ENCODE measurements around the gene VMO1. TPM values are rescaled to one million over a fixed set of nuclear protein-coding genes. Genes with fewer than 3 reads are reported as not detected.

VMO1 gene
- total and polyA plus RNA-seq, 2 experiments from 2014 or later, result 0.93 TPM; not detected in 1

DNA sequence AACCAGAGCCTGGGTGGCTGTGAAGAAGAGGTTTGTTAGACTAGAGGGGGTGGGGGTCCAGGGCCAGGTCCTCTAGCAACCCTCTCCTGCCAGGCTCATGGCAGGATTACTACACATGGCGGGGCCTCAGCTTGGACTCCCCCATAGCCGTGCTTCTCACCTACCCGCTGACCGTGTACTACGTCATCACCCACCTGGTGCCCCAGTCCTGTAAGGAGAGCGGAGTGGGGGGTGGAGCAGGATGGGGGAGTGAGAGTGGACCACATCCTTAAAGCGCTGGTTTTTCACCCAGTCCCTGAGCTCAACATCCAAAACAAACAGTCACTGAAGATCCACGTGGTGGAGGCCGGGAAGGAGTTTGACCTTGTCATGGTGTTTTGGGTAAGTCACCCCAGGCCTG is 42.3 kb downstream of the VMO1 start:
- Histone ChIP-seq H3K36me3 (ENCODE audit: low read depth) (no peaks in the 10 kb centered on the region), H3K4me2 (ENCODE audit: unreplicated experiment) (no peak overlapping the region), H3K4me3 (no peak overlapping the region), H3K9me3 (ENCODE audit: low read depth) (no peaks in the 10 kb centered on the region), H4K20me1 (ENCODE audit: insufficient read depth) (no peaks in the 10 kb centered on the region), H3K9me2 (ENCODE audit: insufficient read depth) (no peaks in the 10 kb centered on the region), H3K4me1 (ENCODE audit: insufficient read depth) (no peaks in the 10 kb centered on the region), H3K27ac (no peak overlapping the region), H3F3A (ENCODE audit: insufficient read depth) (no peaks in the 10 kb centered on the region), H3K27me3 (replicated peaks; ENCODE audit: insufficient read depth) (no peaks in the 10 kb centered on the region; the same call in 1 of the 2 replicates), H3K9ac (no peak overlapping the region), H3K79me2 (ENCODE audit: insufficient read depth) (no peaks in the 10 kb centered on the region), H2AFZ (no peak overlapping the region)
- 74 to 77% methylated on average over 9 of the region's 9 CpGs for WGBS, 2 experiments (ENCODE audit: low coverage in 1 of 2, low lambda C conversion rate in 2 of 2, missing lambda C conversion rate in 2 of 2)
- no peak for TF ChIP-seq EZH2 (IDR thresholded peaks at IDR 0.05; ENCODE audit: insufficient read depth, poor library complexity, severe bottlenecking)
- TF ChIP-seq EZH2phosphoT487 (IDR thresholded peaks at IDR 0.05; ENCODE audit: insufficient read depth, low read depth), result no peak
- in situ Hi-C loops (cut with MboI), result no loop called here
- no peak for DNase-seq

DNA sequence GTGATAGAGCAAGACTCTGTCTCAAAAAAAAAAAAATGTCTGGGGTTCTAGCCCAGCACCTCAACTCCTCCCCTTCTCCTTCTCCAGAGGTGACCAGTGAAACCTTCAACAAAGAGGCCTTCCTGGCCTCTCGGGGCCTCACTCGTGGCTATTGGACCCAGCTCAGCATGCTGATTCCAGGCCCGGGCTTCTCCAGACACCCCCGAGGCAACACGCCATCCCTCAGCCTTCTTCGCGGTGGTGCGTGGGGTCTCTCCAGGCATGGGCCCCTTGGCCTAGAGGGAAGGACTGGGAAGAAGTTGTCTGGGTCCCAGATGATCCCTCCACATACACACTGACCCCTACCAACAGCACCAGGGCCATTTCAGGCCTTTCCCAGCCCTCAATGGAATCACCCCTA is 42.9 kb downstream of the VMO1 start:
- in situ Hi-C loops (cut with MboI), result no loop called here
- WGBS, 2 experiments (ENCODE audit: low coverage in 1 of 2, low lambda C conversion rate in 2 of 2, missing lambda C conversion rate in 2 of 2), result 78 to 87% methylated on average over 6 to 8 of the region's 8 CpGs
- Histone ChIP-seq H3K9ac (no peak overlapping the region), H3K79me2 (ENCODE audit: insufficient read depth) (no peaks in the 10 kb centered on the region), H3F3A (ENCODE audit: insufficient read depth) (no peaks in the 10 kb centered on the region), H4K20me1 (ENCODE audit: insufficient read depth) (no peaks in the 10 kb centered on the region), H3K27ac (no peak overlapping the region), H3K4me1 (ENCODE audit: insufficient read depth) (no peaks in the 10 kb centered on the region), H3K9me3 (ENCODE audit: low read depth) (no peaks in the 10 kb centered on the region), H3K27me3 (replicated peaks; ENCODE audit: insufficient read depth) (peaks cover 6% of the 10 kb centered on the region; the same call in 1 of the 2 replicates), H2AFZ (no peak overlapping the region), H3K9me2 (ENCODE audit: insufficient read depth) (no peaks in the 10 kb centered on the region), H3K4me2 (ENCODE audit: unreplicated experiment) (no peak overlapping the region), H3K4me3 (no peak overlapping the region), H3K36me3 (ENCODE audit: low read depth) (no peaks in the 10 kb centered on the region)
- no peak for DNase-seq
- no peak for TF ChIP-seq EZH2 (IDR thresholded peaks at IDR 0.05; ENCODE audit: insufficient read depth, poor library complexity, severe bottlenecking)
- no peak for TF ChIP-seq EZH2phosphoT487 (IDR thresholded peaks at IDR 0.05; ENCODE audit: insufficient read depth, low read depth)

DNA sequence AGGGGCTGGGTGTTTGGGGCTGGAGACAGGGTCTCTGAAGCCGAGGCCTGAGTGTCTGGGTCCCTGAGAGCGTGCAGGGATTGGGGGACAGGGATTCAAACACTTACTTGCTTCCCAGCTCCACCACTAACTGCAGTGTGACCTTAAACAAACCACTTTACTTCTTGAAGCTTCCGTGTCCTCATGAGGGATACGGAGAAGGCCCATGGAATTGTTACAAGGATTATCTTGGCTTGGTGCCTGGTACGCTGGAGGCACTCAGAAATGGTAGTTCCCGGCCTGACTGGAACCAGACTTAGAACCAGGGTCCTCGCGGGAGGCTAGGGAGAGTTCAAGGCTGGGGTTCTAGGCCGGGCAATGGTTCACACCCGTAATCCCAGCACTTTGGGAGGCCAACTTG is 43.5 kb downstream of the VMO1 start:
- Histone ChIP-seq H2AFZ (no peak overlapping the region), H3K9me3 (ENCODE audit: low read depth) (no peaks in the 10 kb centered on the region), H3K79me2 (ENCODE audit: insufficient read depth) (no peaks in the 10 kb centered on the region), H4K20me1 (ENCODE audit: insufficient read depth) (no peaks in the 10 kb centered on the region), H3K27ac (no peak overlapping the region), H3K4me2 (ENCODE audit: unreplicated experiment) (no peak overlapping the region), H3K4me3 (no peak overlapping the region), H3F3A (ENCODE audit: insufficient read depth) (no peaks in the 10 kb centered on the region), H3K36me3 (ENCODE audit: low read depth) (no peaks in the 10 kb centered on the region), H3K27me3 (replicated peaks; ENCODE audit: insufficient read depth) (peaks cover 6% of the 10 kb centered on the region; the same call in 1 of the 2 replicates), H3K9me2 (ENCODE audit: insufficient read depth) (no peaks in the 10 kb centered on the region), H3K4me1 (ENCODE audit: insufficient read depth) (no peaks in the 10 kb centered on the region), H3K9ac (no peak overlapping the region)
- WGBS, 2 experiments (ENCODE audit: low coverage in 1 of 2, low lambda C conversion rate in 2 of 2, missing lambda C conversion rate in 2 of 2), result 75 to 80% methylated on average over 9 of the region's 10 CpGs
- in situ Hi-C loops (cut with MboI), result no loop called here
- DNase-seq, result no peak
- TF ChIP-seq EZH2 (IDR thresholded peaks at IDR 0.05; ENCODE audit: insufficient read depth, poor library complexity, severe bottlenecking) (no peak), EZH2phosphoT487 (IDR thresholded peaks at IDR 0.05; ENCODE audit: insufficient read depth, low read depth) (no peak)

DNA sequence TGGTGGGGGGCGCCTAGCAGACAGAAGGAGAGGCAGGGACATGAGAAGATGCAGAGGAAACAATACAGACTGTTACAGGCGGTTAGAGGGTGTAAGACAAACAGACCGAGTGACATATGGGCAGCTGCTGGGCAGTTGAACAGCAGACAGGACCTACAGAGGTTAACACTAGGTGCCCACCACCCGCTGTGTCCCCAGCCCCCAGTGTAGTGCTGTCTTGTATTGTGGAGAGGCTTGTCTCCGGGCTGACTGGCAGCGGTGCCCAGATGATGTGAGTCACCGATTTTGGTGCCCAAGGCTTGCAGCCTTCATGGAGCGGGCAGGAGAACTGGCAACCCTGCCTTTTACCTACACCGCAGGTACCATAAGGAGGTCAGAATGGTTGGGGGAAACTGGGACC is 44.0 kb downstream of the VMO1 start:
- TF ChIP-seq EZH2phosphoT487 (IDR thresholded peaks at IDR 0.05; ENCODE audit: insufficient read depth, low read depth), result no peak
- TF ChIP-seq EZH2 (IDR thresholded peaks at IDR 0.05; ENCODE audit: insufficient read depth, poor library complexity, severe bottlenecking), result no peak
- Histone ChIP-seq H3K9me2 (ENCODE audit: insufficient read depth) (no peaks in the 10 kb centered on the region), H3K9ac (no peak overlapping the region), H3F3A (ENCODE audit: insufficient read depth) (no peaks in the 10 kb centered on the region), H3K27ac (no peak overlapping the region), H3K79me2 (ENCODE audit: insufficient read depth) (no peaks in the 10 kb centered on the region), H3K4me1 (ENCODE audit: insufficient read depth) (no peaks in the 10 kb centered on the region), H3K9me3 (ENCODE audit: low read depth) (no peaks in the 10 kb centered on the region), H3K36me3 (ENCODE audit: low read depth) (no peaks in the 10 kb centered on the region), H3K27me3 (replicated peaks; ENCODE audit: insufficient read depth) (peaks cover 6% of the 10 kb centered on the region; the same call in 1 of the 2 replicates), H3K4me3 (no peak overlapping the region), H2AFZ (no peak overlapping the region), H4K20me1 (ENCODE audit: insufficient read depth) (no peaks in the 10 kb centered on the region), H3K4me2 (ENCODE audit: unreplicated experiment) (no peak overlapping the region)
- no peak for DNase-seq
- in situ Hi-C loops (cut with MboI), result no loop called here
- WGBS, 2 experiments (ENCODE audit: low coverage in 1 of 2, low lambda C conversion rate in 2 of 2, missing lambda C conversion rate in 2 of 2), result 92 to 95% methylated on average over 9 of the region's 9 CpGs

DNA sequence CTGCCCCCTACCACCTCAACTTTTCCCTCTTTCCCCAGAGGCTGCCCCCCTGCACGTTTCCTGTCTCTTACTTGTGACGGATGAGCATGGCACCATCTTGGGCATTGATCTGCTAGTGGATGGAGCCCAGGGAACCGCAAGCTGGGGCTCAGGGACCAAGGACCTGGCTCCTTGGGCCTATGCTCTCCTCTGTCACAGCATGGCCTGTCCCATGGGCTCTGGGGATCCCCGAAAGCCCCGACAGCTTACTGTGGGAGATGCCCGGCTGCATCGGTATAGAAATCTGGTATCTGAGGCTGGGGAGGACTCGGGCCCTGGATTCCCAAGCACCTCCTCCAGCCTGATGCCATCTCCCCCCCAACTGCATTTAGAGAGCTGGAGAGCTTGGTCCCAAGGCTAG is 44.6 kb downstream of the VMO1 start:
- Histone ChIP-seq H4K20me1 (ENCODE audit: insufficient read depth) (no peaks in the 10 kb centered on the region), H3K27me3 (replicated peaks; ENCODE audit: insufficient read depth) (peaks cover 6% of the 10 kb centered on the region; the same call in 1 of the 2 replicates)
- in situ Hi-C loops (cut with MboI), result no loop called here

More for the DNA sequence above, 44.6 kb downstream of the VMO1 start:
- Histone ChIP-seq H3K4me1 (ENCODE audit: insufficient read depth) (no peaks in the 10 kb centered on the region), H3K27ac (no peak overlapping the region), H3K9me3 (ENCODE audit: low read depth) (no peaks in the 10 kb centered on the region), H2AFZ (no peak overlapping the region), H3K4me3 (no peak overlapping the region), H3K36me3 (ENCODE audit: low read depth) (no peaks in the 10 kb centered on the region), H3K79me2 (ENCODE audit: insufficient read depth) (no peaks in the 10 kb centered on the region), H3K4me2 (ENCODE audit: unreplicated experiment) (no peak overlapping the region), H3K9ac (no peak overlapping the region), H3F3A (ENCODE audit: insufficient read depth) (no peaks in the 10 kb centered on the region), H3K9me2 (ENCODE audit: insufficient read depth) (no peaks in the 10 kb centered on the region)
- DNase-seq, result no peak
- 96 to 98% methylated on average over 8 of the region's 8 CpGs for WGBS, 2 experiments (ENCODE audit: low coverage in 1 of 2, low lambda C conversion rate in 2 of 2, missing lambda C conversion rate in 2 of 2)
- TF ChIP-seq EZH2 (IDR thresholded peaks at IDR 0.05; ENCODE audit: insufficient read depth, poor library complexity, severe bottlenecking) (no peak), EZH2phosphoT487 (IDR thresholded peaks at IDR 0.05; ENCODE audit: insufficient read depth, low read depth) (no peak)
